A549 (cell line): ENCODE data around the gene SYT3.

Experiments
- EHMT2 ChIP-seq: fragments of 200-600 bp; sonication (generic); IDR thresholded peaks from 2 replicates; pipeline ENCODE4 v1.6.1; 2016; ENCODE audit warnings: antibody characterized with exemption, low read depth, mild to moderate bottlenecking, moderate library complexity
- POLR2A ChIP-seq: IDR thresholded peaks from 2 replicates; pipeline ENCODE4 v1.6.1; 2012; ENCODE audit warnings: mild to moderate bottlenecking, low read length
- RAD21 ChIP-seq, 2 experiments: fragments of >200 bp in 1 of 2; sonication (Bioruptor Twin) in 1 of 2; formaldehyde crosslinking in 1 of 2; IDR thresholded peaks in 1 of 2; conservative IDR thresholded peaks in 1 of 2; 2 replicates in 1 of 2; 3 replicates in 1 of 2; pipeline ENCODE4 v1.6.1; 2012 to 2018; ENCODE audit warnings: inconsistent platforms in 1 of 2

DNA sequence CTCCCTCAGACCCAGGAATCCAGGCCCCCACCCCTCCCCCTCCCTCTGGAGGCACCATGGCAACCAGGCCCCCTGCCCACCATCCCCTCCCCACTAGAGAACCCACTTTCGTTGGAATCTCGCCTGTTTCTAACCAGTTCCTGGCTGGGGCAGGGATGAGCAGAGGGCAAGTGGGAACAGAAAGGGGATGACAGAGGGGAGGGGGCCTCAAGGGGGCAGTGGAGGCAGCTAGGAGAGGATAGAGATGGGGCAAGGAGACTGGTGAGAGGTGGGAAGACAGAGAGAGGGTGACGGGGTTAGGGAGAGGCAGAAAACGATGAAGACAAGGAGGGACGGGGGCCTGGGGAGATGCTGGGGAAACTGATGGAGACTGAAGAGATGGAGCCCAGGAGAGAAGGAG is 9.0 kb upstream of the SYT3 start:
- TF ChIP-seq EHMT2 (no peak), RAD21 (conservative IDR thresholded peaks at IDR 0.05 in 1 of 2, IDR thresholded peaks at IDR 0.05 in 1 of 2) (no peak), POLR2A (no peak)
